HG03469 (cell line): ENCODE measurements around the gene ZNF581.

ENCODE experiments used
- ATAC-seq: cut with Tn5 transposase; IDR thresholded peaks from one replicate; pipeline ENCODE4 v1.9.1; 2021; ENCODE audit warnings: mild to moderate bottlenecking, moderate library complexity, moderate number of reproducible peaks; ENCODE audit not compliant: unreplicated experiment

ZNF581 gene

DNA sequence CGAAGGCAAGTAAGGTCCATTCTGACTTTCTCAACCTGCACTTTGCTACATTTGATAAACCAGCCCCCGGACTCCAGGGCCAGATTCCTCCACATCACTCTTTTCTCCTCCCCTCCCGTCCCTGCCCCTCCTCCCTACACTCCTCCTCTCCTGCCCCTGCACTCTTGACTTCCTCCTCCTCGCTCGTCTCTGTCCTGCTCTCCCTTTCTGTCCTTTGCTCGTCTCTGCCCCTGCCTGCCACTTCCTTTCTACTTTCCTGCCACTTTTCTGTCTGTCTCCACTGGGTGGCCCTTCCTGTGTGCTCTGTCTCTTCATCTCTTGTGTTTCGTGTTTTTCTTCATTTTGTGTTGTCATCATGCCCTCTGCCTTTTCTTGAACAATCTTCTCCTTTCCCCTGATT lies 18.4 kb downstream of the ZNF581 start:
- ATAC-seq: no peak

DNA sequence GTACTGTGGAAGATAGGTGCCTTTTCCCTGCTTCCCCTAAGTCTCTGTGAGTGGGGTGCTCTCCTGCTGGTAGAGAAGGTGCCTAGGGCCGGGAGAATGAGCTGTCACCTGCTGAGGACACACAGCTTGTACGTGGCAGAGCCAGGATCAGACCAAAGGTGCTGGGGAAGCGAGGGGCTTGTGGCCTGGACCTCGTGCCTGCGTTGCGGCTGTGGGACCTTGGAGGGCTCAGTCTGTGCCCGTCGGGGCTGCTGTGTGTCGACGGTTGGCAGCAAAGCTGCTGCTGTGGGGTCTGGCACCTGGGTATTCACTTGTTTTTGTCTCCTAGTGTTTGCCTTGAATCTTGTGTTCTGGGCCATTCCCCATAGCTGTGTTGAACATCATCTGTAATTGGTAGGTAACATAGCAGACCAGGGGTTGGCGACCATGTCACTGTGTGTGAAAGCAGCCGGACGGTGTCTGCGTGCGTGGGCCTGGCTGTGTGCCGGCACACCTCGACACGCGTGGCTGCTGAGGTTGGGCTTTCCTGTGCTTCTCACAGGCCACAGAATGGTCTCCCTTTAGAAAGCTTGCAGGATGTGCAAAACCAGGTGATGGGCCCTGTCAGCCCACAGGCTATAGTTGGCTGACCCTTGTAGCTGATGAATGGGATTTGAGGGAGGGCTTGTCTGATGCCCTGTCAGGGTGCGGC lies 20.5 kb downstream of the ZNF581 start:
- no peak for ATAC-seq

DNA sequence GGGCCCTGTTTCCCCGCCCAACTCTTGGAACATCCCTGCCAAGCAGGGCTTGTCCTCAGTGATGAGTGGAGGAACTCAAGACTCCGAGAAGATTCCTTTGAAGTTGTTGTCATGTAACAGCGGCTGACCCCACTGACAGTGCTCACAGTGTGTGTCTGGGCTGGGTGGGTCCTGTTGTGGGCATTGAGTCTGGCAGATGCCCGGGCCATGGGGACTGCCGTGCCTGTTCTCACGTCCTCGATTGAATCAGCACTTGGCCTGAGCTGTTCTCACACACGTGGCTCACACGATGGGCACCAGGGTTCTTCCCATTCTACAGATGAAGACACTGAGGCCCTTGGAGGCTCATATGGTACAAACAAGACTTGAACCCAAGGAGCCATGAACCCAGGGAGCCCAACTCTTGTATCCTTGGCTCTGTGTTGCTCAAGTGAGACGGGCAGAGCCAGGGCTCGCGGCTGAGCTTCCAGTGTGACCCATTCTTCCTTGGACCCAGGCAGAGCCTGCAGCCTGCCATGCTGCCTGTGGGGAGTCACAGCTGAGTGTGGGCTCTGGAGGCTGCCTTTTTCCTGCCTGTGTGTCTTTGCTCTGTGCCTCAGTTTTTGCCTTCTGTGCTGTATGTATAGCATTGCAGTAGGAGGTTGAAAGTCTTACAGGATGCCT lies 23.0 kb downstream of the ZNF581 start:
- no peak for ATAC-seq

DNA sequence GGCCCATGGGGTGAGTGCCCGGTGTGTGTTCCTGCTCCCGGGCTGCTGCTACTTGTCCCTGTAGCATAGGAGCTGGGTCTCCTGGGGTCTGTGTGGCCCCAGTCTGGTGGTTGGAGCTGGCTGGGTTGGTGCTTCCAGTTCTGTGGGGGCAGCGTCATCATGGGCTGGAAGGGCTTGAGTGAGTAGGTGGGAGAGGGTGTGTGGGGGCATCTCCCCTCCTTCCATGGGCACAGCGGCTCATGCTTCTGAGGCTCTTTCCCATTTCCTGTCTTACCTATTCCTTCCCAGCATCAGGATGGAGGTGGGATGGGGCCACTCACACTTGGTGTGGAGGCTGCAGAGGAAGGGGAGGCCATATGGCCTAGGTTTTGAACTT lies 23.5 kb downstream of the ZNF581 start:
- ATAC-seq: no peak

GRCh38 chr19:55667511-55667910 lies 24.1 kb downstream of the ZNF581 start:
- ATAC-seq: no peak

GRCh38 chr19:55667958-55668357 lies 24.5 kb downstream of the ZNF581 start:
- ATAC-seq: no peak

DNA sequence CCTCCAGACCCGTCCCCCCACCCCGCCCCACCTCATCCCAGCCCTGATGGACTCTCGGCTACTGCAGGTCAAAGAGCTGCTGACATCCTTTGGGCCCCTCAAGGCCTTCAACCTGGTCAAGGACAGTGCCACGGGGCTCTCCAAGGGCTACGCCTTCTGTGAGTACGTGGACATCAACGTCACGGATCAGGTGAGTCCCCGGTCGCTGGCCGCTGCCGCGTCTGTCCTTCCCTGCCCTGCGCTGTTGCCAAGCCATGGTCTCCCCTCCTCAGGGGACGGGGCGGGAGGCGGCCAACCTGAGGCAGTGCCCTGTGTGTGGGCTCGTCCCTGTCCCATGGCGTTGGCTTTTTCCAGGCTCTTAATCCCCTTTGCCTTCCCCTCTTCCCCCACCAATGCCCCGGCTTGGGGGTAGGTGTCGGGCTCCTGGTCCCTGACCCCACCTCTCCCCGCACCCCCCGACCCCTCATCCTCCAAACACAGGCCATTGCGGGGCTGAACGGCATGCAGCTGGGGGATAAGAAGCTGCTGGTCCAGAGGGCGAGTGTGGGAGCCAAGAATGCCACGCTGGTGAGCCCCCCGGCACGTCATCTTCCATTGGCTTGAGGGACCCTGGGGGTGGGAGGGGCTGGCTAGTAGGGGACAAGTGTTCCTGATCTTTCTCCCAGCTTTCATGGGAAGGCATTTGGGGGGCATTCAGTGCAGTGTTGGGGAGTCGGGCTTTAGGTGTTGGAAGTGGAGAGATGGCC lies 25.3 kb downstream of the ZNF581 start:
- no peak for ATAC-seq

- ATAC-seq: no peak
Observed at GRCh38 chr19:55669418-55670279, 26.2 kb downstream of the ZNF581 start.

DNA sequence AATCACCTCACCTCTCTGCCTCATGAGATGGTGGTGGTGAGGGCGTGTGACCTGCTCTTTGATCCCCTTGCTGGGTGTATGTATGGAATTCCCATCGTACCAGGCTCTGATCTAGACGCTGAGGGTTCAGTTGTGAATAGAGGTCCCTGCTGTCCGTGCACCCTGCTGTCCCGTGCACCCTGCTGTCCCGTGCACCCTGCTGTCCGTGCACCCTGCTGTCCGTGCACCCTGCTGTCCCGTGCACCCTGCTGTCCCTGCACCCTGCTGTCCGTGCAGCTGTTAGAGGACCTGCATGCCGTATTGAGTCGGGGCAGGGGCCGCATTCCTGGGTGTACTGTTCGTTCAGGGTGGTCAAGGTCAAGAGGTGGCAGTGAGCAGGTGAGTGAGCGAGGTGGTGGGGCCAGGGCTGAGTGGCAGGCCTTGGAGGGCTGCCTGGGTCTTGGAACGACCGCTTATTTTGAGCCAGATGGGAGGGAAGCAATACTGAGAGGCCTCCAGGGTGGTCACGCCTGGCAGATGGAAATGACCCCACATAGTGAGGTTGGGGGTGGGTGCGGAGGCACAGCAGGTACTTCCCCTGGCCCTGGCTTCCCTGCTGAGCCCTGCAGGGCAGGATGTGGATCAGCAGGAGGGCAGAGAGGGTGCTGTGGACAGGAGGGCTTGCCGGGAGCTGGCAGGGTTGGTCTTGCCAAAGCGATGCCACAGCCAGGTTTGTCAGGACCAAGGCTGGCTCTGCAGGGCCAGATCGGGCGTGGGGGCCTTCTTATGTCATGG lies 27.0 kb downstream of the ZNF581 start:
- ATAC-seq: no peak

GRCh38 chr19:55671054-55671378 lies 27.6 kb downstream of the ZNF581 start:
- ATAC-seq: no peak

DNA sequence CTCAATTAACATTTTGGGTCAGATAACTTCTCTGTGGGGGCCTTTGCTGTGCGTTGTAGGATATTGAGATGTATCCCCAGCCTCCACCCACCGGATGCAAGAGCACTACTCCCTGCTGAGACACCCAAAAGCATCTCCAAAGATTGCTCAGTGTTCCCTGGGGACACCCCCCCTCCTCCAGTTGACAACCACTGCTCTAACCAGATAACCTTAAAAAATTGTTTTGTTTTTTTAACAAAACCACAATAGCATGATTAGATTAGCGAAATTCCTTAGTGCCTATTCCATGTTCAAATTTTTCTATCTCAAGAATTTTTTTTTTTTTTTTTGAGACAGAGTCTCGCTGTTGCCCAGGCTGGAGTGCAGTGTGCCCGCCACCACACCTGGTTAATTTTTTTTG lies 29.0 kb downstream of the ZNF581 start:
- no peak for ATAC-seq

GRCh38 chr19:55673465-55673864 lies 30.0 kb downstream of the ZNF581 start:
- ATAC-seq: no peak

DNA sequence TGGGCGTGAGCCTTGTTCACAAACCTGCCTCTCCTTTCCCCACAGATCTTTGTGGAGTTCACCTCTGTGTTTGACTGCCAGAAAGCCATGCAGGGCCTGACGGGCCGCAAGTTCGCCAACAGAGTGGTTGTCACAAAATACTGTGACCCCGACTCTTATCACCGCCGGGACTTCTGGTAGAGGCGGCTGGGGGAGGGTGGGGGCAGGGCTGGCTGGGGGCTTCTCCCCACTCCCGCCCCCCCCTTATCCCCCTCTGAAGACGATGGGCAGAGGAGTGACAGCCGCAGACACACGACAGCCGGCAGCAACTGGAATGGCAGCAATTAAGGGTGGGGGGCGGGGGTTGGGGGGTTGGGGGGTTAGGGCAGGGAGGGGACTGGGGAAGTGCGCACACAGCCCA lies 30.4 kb downstream of the ZNF581 start:
- ATAC-seq: no peak

DNA sequence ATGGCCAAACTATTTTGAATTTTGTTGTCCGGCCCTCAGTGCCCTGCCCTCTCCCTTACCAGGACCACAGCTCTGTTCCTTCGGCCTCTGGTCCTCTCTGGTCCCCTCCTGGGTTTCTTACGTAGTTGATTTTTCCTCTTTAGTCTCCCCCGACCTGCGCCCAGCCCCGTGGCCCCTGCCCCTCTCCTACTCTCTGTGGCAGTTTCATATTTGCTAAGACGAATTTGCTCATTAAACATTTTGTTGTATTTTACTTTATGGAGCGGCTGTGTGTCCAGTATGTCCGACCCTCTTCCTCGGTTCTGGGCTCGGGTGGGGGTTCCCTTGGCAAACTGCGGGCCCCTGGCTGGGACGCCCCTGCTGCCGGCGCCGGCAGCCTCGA lies 31.0 kb downstream of the ZNF581 start:
- ATAC-seq: no peak

DNA sequence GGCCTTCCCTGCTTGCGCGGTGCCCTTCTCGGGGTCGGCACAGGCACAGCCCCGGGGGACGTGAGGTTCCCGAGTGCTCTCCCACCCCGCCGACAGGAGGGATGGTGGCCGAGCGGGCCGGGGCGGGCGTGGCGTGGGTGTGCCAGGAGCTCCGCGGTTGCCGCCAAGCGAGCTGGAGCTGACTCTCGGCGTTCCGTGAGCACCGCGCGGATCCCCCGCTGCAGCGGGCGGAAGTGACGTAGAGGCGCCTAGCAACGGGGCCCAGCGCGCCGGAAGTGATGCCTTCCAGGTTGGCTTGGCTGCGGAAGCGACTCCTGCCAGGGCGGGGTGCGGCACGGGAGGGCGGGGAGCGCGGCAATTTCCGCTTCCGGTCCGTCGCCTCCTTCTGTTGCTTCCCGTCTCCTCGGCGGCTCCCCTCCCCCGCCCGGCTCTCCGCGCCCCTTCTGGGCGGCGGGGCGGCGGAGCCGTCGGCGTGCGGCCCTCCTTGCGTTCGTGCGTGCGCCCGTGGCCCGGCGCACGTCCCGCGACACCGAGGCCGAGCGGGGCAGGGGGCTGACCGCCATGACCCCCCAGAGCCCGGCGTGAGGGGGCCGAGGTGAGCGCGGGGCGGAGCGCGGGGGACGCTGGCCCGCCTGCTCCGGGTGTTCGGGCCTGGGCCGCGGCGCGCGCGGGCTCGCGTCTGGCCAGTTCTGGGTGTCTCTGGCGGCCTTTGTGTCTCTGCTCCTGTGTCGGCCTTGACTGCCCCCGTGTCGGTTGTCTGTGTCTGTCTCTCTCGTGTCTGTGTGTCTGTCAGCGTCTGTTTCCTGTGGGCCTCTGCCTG lies 31.6 kb downstream of the ZNF581 start, which contains the start of gene EPN1:
Gene EPN1, plus strand, starts transcription at position 386 of the 820 bp plus-strand sequence. CDS start 3,402 bp downstream, outside the sequence.
- peak; percentile 47 for ATAC-seq

DNA sequence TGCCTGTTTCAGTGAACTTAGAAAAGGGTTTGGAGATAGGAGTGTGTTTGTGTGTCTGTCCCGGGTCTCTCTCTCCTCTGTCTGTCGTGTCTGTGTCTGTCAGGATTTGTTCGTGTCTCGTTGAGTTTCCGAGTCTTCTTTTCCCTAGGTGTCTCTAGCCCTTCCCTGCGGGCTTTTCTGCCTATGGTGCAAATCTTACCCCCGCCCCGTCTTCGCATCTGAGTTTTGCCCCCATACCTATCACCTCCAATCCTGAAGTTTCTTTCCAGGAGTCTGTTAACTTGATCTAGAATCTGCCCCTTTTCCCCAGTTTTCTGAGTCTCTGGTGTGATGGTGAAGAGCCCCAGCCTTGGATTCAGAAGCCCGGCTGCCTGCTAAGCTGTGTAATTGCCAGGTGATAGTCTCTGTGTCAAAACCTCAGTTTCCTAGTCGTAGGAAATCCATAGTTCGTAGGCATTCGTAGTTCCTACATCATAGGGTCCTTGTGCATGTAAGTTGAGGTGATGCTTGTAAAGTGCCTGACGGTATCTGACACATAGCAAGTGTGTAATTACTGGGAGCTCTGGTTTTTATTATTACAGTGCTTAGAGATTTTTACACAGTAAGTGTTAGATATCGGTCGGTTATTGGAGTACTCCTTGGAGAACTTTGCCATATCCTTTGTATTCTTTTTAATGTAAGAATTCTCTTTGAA lies 32.4 kb downstream of the ZNF581 start:
- ATAC-seq: no peak

- ATAC-seq: no peak
Observed at GRCh38 chr19:55676383-55676782, 32.9 kb downstream of the ZNF581 start.

- ATAC-seq: no peak
Observed at GRCh38 chr19:55676889-55677505, 33.5 kb downstream of the ZNF581 start.
